ENCODE results near the gene RRAS.

The RRAS gene

DNA sequence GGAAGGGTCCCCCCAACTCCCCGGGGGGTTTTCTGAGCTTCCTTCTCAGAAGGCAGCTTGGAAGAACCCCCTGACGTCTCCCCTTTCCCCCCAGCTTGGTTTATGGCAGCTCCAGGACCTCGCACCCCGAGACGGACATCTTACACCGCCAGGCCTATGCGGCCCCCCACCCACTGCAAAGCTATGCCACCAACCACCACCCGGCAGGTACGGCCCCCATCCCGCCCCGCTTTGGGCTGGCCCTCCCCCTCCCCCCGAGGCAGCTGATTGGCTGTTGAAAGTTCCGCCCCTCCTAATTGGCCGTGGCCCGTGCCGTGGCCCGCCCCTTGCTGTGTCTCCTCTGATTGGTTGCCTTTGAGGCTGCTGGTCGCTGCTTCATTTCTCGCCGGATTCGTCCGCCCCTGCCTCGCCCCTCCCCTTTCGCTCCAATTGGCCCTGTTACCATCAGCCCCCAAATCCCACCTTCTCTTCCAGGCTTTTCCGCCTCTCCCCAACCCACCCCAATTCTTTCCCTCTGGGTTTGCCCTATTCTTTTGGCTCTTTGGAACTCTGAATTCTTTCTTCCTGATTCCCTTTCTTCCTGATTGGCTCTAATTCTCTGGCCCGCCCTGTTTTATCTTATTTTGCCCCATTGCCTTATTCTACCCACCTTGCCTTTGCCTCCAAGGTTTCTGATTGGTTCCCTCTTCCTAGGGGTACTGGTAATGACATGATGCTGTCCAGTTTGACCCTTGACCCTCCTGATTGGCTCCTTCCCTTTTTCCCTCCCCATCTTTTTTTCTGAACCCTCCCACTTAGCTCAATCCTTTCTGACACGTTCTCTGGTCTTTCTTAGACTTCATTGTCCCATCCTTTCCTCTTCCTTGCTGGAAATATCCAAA, 46.5 kb downstream of the RRAS start:
- DNase-seq, result peak in 2 of 3 experiments; percentile 16 to 92

DNA sequence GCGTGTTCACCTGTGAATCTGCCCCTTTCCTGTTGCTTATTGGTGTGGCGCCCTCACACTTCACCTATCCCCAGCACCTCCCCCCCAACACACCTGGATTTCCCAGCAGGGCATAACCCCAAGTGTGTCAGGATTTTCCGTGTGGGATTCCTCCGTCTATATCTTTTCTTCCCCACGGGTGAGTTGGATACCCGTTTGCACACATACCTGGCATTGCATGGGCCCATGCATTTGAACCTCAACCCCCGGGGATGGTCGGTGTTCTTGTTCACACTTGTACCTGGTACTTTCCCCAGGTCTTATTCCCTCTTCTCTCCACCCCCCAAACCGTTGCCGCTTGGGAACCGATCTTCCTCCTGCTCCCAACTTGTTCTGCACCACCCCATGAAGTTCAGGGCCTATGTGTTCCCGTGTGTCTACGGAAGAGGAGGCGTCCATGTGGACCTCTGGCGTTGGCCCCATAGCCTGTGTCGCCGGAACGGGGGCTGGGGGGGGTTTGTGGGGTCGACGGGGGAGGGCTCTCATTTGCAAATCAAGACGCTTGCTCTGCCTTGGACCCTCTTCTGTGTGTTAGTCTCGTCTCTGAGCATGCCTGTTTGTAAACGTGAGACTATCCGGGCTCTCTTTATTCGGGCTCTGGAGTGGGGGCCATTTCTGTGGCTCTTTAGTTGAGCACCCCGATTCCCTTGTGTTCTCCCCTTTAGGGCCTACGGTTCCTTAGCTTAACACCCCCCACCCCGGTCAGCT, 47.3 kb downstream of the RRAS start:
- DNase-seq, result no peak

DNA sequence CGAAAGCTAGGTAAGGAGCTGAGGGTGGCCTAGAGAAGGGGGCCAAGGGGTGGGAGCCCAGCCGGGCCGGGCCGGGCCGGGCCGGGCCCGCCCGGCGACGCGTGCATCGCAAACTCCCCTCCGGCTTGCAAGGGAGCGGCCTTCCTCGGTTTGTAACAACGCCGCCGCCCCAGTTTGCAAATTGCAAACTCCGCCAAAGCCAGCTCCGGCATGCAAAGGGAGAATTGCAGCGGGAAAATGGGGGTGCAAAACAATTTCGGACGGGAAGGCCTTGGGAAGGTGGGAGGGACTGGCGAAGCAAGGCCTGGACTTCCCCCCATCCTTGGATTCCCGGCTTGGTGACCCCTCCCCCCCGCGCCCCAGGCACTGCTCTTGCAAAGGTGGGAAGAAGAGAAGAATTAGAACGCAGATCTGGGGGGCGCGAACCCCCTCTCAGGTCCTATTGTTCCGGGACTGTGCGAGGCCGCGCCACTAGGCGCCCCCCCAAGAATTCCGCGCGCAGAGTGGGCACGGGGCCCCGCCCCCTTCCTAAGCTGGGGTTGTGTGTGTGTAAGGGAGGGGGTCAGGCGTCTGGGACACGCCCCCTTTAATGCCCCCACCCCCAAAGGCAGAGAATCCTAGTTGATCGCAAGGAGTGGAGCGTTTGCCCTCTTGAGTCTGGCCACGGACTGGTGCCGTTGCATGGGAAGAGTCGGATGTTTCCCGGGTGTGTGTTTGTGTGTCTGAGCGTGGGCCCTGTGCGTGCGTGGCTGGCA, 48.0 kb downstream of the RRAS start:
- DNase-seq, result peak; percentile 50 to 77 (median 72)

DNA sequence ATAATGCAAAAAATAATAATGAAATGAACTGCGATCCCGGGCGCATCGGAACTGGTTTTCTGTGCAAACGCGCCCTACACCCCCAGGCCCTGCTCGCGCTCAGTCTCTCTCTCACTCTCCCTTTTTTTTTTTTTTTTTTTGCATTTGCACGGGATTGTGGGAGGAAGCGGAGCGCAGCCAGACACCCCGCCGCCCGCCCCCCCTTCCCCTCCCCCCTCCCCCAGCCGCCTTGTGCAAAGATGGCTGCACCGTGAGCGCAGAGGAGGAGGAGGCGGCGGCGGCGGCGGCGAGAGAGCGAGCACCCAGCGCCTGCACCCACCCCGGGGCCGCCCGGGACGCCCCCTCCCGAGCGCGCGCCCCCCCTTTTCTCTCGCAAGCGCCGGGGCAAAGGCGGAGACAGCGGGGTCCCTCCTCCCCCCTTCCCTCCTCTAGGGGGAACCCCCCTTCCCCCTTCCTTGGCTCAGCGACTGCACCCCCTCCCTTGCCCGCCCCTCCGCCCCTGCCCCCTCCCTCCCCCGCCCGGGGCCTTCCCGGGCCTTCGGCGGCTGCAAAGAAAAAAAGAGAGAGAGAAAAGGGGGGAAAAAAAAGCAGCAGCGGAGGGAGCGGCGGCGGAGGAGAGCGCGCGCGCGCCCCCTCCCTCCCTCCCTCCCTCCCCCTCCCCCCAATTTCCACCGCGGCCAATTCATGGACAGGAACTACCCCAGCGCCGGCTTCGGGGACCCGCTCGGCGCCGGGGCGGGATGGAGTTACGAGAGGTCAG, 48.8 kb downstream of the RRAS start, which contains the start of gene PRR12:
TSS of gene PRR12 (plus strand) at position 212 of the 760 bp plus-strand sequence. CDS start at position 685, 473 bp downstream.
- peak; percentile 66 to 85 (median 83) for DNase-seq

DNA sequence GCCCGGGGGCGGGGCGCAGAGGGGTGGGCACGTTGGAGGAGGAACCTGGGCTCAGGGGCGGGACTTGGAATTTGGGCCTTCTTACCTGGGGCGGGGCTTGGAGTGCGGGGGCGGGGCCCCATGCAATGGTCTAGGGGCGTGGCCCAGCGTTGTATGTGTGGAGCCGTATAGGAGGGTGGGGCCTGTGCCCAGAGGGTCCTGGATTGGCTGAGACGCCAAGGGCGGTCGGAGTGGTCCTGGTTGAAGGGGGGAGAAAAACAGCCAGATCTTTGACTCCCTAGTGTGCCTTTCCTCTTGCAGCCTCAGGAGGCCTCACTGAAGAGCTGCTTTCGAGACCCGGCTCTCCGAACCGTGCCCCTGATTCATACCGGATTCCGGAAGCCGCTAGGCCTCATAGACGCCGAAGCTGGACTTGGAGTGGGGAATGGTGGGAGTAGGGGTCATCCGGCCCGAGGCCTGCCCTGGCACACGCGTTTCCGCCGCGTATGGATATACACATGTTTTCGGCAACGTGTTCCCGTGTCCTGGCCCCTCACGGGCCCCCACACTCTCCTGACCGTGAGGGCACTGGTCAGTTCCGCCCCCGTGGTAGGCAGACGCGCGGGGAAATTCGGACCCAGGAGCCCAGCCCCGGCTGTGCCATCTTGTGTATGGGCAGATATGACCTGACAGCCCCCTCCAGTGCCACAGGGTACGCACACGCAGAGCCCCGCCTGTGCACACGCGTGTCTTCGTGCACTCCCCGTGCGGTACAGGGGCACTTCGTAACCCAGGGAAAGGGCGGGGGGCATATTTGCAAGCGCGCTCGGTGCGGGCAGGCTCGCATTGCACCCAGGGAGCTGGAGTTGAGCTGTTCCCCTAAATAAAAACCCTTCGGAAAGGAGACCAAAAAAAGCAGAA, 49.6 kb downstream of the RRAS start:
- DNase-seq, result peak; percentile 89 to 99 (median 97)

DNA sequence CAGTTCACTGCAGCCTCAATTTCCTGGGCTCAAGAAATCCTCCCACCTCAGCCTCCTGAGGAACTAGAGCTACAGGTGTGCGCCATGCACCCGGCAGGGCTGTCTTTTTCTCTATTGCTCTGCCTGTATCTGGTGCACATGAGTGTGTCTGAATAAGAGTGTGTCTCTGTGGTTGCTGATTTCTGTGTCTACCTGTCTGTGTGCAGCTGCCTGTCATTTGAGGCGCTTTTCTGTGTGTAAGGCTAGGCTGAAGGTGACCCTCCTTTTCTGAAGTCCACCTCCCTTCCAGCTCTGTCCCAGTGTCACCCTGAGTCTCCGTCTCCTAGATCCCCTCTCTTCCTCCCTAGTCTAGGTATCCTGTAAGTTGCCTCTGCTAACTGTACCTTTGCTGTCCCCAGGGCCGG, 50.4 kb downstream of the RRAS start:
- no peak for DNase-seq

DNA sequence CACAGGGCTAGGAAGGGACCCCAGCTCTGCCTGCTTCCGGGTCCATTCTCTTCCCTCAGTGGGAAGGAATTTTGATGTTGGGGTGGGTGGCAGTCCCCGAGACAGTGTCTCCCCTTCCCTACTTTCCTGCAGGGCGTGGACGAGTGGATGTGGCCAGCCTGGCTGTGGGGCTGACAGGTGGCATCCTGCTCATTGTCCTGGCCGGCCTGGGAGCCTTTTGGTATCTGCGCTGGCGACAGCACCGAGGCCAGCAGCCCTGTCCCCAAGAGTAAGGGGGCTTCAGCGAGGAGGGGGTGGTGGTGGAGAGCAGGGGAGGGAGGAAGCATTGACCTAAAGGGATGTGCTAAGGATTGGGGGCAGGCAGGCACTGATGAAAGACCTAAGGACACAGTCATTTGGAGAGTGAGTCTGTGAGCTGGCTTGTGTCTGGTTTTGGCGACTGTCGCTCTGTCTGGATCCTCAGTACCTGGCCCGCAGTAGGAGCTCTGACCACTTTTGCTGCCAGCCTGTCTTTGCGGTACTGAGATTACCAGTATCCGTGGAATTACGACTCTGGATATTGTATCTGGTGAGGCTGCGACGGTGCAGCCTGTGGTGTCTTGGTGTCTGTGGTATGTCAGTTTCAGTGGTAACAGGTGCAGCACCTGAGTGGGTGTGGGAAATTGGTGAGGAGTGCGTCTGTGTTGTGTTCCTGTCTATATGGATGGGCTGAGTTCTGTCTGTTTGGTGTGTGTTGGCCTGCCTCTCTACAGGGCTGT, 51.4 kb downstream of the RRAS start:
- no peak for DNase-seq

DNA sequence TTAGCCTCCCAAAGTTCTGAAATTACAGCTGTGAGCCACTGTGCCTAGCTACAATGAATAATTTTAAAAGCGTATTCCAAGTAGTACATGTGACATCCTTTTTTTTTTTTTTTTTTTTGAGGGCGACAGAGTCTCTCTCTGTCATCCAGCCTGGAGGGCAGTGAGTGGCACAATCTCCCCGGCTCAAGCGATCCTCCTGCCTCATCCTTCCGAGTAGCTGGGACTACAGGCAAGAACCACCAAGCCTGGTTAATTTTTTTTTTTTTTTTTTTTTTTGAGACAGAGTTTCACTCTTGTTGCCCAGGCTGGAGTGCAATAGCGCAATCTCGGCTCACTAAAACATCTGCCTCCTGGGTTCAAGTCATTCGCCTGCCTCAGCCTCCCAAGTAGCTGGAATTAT, 52.7 kb downstream of the RRAS start:
- no peak for DNase-seq
